ENCODE data around the gene RXRA.

DNA sequence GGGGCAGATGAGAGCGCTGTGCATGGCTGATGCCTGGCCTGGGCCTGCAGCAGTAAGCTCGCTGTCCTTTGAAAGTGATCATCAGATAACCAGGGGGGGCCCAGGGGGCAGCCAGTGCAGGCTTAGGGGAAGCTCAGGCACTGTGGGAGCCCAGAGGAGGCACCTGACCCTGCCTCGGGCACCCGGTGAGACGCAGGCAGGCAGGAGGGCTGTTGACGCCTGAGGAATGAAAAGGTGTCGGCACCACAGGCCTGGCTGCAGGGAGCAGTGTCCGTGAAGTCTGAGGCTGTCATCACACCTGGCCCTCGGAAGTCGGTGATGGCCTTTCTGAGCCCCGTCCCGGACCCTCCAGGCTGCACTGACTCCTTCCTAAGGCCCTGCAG, 84.6 kb downstream of the RXRA start:
- no peak for TF ChIP-seq POLR2A (IDR thresholded peaks at IDR 0.05; ENCODE audit: low read length)
- TF ChIP-seq GATA1 (IDR thresholded peaks at IDR 0.05; ENCODE audit: low read depth, low read length) = no peak
